ENCODE results near the gene ARRDC2.

DNA sequence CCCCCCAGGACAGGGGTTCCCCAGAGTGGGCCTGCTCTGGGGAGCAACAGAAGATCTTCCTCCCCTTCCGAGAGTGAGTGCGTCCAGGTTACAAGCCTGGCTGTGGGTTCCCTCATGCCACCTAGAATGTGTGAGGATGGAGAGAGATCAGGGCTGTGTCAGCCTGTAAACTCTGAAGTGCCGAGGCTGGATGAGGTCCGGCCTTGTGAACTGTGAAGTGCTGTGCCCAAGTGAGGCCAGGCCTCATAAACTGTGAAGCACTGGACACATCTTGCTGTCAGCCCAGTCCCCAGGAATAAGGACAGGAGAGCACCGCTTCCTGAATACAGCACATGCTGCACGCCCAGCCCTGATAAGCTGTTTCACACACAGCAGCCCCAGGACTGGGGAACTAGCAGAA, 33.4 kb upstream of the ARRDC2 start:
- TF ChIP-seq EP300 (IDR thresholded peaks at IDR 0.05) = no peak
- TF ChIP-seq, protein P1, sequence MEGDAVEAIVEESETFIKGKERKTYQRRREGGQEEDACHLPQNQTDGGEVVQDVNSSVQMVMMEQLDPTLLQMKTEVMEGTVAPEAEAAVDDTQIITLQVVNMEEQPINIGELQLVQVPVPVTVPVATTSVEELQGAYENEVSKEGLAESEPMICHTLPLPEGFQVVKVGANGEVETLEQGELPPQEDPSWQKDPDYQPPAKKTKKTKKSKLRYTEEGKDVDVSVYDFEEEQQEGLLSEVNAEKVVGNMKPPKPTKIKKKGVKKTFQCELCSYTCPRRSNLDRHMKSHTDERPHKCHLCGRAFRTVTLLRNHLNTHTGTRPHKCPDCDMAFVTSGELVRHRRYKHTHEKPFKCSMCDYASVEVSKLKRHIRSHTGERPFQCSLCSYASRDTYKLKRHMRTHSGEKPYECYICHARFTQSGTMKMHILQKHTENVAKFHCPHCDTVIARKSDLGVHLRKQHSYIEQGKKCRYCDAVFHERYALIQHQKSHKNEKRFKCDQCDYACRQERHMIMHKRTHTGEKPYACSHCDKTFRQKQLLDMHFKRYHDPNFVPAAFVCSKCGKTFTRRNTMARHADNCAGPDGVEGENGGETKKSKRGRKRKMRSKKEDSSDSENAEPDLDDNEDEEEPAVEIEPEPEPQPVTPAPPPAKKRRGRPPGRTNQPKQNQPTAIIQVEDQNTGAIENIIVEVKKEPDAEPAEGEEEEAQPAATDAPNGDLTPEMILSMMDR (IDR thresholded peaks at IDR 0.05) = no peak

All from tibial nerve (tissue), 4 donors.